Activated naive CD8-positive, alpha-beta T cell treated with anti-CD3 and anti-CD28 coated beads for 36 hours (primary cell): ENCODE results near the gene SDK1. TPM values are rescaled to one million over a fixed set of nuclear protein-coding genes. Genes with fewer than 3 reads are reported as not detected.
"Not testable (repeated sequence)": the region's sequence is repeated elsewhere in the genome, so short reads cannot be mapped to it uniquely, and the experiment has no call there.

ENCODE experiments used
- DNase-seq: peaks from one replicate; pipeline ENCODE4 v3.0.0; 2021
- H3K27ac Mint-ChIP-seq: one replicate; pipeline ENCODE4 v1.8.0; 2022; ENCODE audit warnings: mild to moderate bottlenecking, moderate library complexity, mixed read lengths
- H3K27me3 Mint-ChIP-seq: one replicate; pipeline ENCODE4 v1.8.0; 2022; ENCODE audit warnings: mild to moderate bottlenecking, mixed read lengths
- H3K36me3 Mint-ChIP-seq: one replicate; pipeline ENCODE4 v1.8.0; 2021; ENCODE audit warnings: mild to moderate bottlenecking, mixed read lengths
- H3K4me1 Mint-ChIP-seq: one replicate; pipeline ENCODE4 v1.8.0; 2021; ENCODE audit warnings: mixed read lengths
- H3K4me3 Mint-ChIP-seq: one replicate; pipeline ENCODE4 v1.8.0; 2022; ENCODE audit warnings: mild to moderate bottlenecking, moderate library complexity, mixed read lengths
- H3K9me3 Mint-ChIP-seq: one replicate; pipeline ENCODE4 v1.8.0; 2022; ENCODE audit warnings: mixed read lengths
- total RNA-seq, 2 experiments: library from RNA; stranded (reverse); gene quantifications; one replicate each; pipeline ENCODE4 v1.2.3, GENCODE V29; 2021

The SDK1 gene
- total RNA-seq, 2 experiments from 2014 or later: 0.49 to 0.54 TPM

DNA sequence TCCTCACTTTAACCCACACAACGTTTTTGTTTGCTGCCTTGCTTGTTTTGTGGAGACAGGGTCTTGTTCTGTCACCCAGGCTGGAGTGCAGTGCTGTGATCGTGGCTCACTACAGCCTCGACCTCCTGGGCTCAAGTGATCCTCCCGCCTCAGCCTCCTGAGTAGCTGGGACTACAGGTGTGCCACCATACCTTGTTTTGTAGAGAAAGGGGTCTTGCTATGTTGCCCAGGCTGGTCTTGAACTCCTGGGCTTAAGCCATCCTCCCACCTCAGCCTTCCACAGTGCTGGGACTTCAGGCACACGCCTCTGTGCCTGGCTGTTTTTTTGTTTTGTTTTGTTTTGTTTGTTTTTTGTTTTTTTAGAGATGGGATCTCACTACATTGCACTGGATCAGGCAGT lies 935.8 kb downstream of the SDK1 start:
- not testable (repeated sequence) for DNase-seq, H3K27ac Mint-ChIP-seq, H3K9me3 Mint-ChIP-seq, H3K27me3 Mint-ChIP-seq, H3K4me1 Mint-ChIP-seq, H3K36me3 Mint-ChIP-seq, H3K4me3 Mint-ChIP-seq

DNA sequence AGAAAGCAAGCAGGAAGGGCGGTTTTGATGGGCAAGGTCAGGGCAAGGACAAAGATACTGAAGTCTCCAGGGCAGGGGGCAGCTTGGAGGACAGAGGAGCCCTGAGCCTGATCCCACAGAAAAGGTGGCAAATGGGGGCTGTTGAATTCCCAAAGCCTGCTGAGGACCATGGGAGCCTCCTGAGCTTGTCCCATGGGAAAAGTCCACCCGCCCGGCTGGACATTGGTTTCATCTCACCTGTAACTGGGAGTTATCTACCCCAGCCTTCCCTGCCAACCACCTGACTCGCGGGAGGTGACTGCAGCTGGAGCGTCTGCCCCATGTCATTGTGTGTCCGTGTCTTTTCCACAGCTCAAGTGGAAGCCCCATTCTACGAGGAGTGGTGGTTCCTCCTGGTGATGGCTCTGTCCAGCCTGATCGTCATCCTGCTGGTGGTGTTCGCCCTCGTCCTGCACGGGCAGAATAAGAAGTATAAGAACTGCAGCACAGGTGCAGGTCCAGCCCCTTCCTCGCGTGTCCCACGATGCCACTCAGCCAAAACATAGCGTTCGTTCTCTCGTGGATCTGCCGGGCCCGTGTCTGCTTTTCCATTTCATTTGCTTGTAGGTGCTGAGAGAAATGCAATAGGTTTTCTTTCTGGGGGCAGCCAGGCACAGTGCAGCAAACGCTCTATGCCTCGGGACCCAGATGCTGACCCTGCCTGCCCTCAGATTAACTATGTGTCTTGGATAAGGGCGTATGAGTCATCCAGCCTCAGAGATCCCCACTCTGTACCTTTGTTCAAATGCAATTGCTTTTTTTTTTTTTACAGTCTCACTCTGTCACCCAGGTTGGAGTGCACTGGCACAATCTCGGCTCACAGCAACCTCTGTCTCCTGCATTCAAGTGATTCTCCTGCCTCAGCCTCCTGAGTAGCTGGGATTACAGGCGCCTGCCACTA lies 936.5 kb downstream of the SDK1 start:
- H3K4me1 Mint-ChIP-seq: peaks cover 3% of the 10 kb centered on the region
- no peaks in the 10 kb centered on the region for H3K9me3 Mint-ChIP-seq
- H3K4me3 Mint-ChIP-seq: no peak overlapping the region
- H3K36me3 Mint-ChIP-seq: no peaks in the 10 kb centered on the region
- no peak for DNase-seq
- H3K27ac Mint-ChIP-seq: no peak overlapping the region
- no peaks in the 10 kb centered on the region for H3K27me3 Mint-ChIP-seq

DNA sequence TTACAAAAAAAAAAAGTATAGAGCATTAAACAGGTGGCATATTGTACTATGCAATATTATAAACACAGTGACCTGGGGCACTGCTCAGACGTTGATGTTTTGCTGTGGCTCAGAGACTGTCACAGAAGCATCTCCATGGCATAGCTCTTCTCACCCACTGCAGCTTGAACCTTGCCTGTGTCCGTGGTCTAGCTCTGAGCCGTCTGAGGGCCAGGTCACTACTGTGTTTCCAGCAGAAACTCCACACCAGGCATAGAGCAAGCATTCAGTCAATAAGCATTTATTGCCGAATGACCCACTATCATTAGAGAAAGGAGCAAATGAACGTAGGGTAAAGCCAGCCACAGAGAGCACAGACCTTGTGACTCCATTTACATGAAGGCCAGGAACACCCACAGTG lies 937.8 kb downstream of the SDK1 start:
- H3K4me1 Mint-ChIP-seq: peaks cover 3% of the 10 kb centered on the region
- DNase-seq: no peak
- no peaks in the 10 kb centered on the region for H3K27me3 Mint-ChIP-seq
- H3K27ac Mint-ChIP-seq: no peak overlapping the region
- H3K4me3 Mint-ChIP-seq: no peak overlapping the region
- H3K36me3 Mint-ChIP-seq: no peaks in the 10 kb centered on the region
- no peaks in the 10 kb centered on the region for H3K9me3 Mint-ChIP-seq

DNA sequence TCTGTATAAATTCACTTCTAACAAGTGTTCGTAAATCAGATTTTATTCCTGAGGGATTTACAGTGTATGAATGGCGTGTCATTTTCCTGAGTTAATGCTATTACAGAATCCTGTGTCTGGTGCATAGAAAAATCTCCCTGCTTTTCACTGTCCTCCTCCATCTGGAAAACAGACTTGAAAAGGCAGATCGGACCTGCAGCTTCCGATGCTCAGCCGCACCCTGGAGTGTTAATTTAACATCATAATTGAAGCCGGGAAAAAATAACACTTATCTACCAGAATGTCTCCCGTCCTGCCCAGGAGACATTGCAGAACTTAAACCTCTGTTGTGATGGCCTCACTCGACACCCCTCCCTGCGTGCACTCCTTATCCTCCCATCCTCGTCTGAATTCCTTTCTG lies 939.0 kb downstream of the SDK1 start:
- Mint-ChIP-seq H3K4me1 (peaks cover 3% of the 10 kb centered on the region), H3K27ac (no peak overlapping the region), H3K4me3 (no peak overlapping the region), H3K36me3 (no peaks in the 10 kb centered on the region), H3K27me3 (no peaks in the 10 kb centered on the region), H3K9me3 (no peaks in the 10 kb centered on the region)
- DNase-seq: no peak

DNA sequence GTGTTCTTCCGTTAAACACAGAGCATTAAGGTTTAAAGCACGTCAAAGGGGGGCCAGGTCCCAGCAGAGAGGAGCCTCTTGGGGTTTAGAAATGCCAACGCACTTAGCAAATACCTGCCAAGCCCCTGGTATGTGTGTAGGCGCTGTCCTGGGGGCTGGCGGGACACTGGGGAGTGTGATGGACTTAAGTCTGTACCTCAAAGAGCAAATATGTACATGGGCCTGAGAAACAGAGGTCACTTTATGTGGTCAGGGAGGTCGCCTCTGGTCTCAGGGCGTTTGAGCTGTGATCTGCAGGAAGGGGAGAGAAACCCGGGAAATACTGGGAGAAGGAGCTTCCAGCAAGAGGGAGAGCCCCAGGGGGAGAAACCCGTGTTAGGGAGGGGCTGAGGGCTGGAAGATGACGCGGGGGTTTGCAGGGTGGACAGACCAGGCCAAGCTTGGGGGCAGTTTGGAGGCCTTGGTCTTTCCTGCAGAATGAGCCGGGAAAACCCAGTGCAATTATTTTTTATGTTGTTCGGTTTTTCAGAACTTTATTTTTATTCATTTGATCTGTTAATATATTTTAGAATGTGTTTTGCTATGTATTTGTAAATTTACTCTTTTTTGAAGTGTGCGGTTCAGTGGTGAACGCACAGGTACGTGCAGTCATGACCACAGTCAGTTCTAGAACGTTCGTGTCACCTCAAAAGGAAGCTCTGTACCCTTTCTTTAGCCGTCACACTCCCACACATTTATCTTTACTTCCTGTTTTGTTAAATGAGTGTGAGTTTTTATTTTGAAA lies 939.7 kb downstream of the SDK1 start:
- no peaks in the 10 kb centered on the region for H3K36me3 Mint-ChIP-seq
- H3K4me3 Mint-ChIP-seq: no peak overlapping the region
- H3K9me3 Mint-ChIP-seq: no peaks in the 10 kb centered on the region
- H3K27me3 Mint-ChIP-seq: no peaks in the 10 kb centered on the region
- no peak for DNase-seq
- no peak overlapping the region for H3K27ac Mint-ChIP-seq
- H3K4me1 Mint-ChIP-seq: peaks cover 3% of the 10 kb centered on the region

DNA sequence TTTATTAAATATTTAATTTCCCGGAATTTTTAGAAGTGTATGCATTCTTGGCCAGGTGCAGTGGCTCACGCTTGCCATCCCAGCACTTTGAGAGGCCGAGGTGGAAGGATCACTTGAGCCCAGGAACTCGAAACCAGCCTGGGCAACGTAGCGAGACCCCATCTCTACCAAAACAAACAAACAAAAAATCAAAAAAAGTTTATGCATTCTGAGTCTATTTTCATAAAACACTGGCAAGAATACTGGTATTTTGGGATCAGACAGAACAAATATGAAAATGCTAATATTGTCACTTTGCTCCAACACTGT lies 940.2 kb downstream of the SDK1 start:
- Mint-ChIP-seq H3K36me3 (no peaks in the 10 kb centered on the region), H3K4me3 (no peak overlapping the region), H3K27ac (no peak overlapping the region), H3K27me3 (no peaks in the 10 kb centered on the region), H3K4me1 (peaks cover 3% of the 10 kb centered on the region), H3K9me3 (no peaks in the 10 kb centered on the region)
- DNase-seq: no peak

DNA sequence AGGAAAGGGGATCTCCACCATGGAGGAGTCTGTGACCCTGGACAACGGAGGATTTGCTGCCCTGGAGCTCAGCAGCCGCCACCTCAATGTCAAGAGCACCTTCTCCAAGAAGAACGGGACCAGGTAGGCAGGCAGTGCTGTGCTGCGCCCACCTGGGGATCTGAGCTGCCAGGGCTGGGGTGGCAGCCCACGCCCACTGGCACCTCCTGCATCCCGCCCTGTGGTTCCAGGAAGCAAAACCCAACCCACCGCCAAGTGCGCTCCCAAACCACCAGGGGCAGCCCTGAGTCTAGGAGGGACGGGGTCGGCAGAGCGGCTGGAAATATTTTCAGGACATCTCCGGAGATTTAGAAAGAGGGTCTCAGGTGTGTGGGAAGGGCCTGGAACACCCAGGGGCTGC lies 940.7 kb downstream of the SDK1 start:
- DNase-seq: no peak
- H3K27me3 Mint-ChIP-seq: no peaks in the 10 kb centered on the region
- H3K36me3 Mint-ChIP-seq: no peaks in the 10 kb centered on the region
- H3K4me3 Mint-ChIP-seq: no peak overlapping the region
- no peaks in the 10 kb centered on the region for H3K9me3 Mint-ChIP-seq
- peaks cover 3% of the 10 kb centered on the region for H3K4me1 Mint-ChIP-seq
- no peak overlapping the region for H3K27ac Mint-ChIP-seq

DNA sequence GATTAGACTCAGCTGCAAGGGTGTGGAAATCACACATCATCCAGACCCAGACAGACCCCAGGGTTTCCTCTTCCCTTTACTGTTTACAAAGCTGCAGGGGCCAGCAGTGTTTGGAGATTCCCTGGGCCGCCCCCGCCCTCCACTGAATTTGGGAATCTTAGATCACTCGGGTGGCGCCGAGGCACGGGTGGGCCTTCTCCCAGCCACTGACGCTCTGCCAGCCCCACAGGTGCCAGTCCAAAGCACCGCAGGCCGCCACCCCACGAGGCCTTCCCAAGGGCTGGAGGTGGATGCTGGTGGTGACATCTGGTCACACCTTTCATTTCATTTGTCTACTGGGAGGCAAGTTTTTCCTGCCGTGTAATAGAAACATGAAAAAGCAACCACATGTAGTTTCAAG lies 941.7 kb downstream of the SDK1 start:
- Mint-ChIP-seq H3K36me3 (no peaks in the 10 kb centered on the region), H3K4me3 (no peak overlapping the region), H3K27ac (no peak overlapping the region), H3K27me3 (no peaks in the 10 kb centered on the region), H3K9me3 (no peaks in the 10 kb centered on the region), H3K4me1 (peaks cover 3% of the 10 kb centered on the region)
- no peak for DNase-seq

DNA sequence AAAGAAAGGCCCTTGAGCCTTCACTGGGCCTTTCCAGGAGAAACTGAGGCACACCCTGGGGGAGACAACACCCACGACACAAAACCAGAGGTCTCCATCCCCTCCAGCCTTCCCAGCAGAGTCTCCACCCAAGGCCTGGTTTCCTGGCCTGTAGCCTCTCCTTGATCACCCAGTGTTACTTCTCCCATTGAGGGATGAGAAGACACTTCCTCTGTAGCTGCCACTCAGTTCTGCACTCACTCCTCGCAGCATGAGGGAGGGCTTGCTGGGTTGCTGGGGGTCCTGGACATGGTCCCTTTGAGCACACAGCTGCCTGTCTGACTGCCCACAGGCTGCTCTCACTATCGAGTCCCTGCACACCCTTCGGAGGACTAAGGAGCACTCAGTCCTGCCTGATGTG lies 943.0 kb downstream of the SDK1 start:
- Mint-ChIP-seq H3K4me1 (peaks cover 3% of the 10 kb centered on the region), H3K4me3 (no peak overlapping the region), H3K36me3 (no peaks in the 10 kb centered on the region), H3K27ac (no peak overlapping the region), H3K27me3 (no peaks in the 10 kb centered on the region), H3K9me3 (peaks cover 8% of the 10 kb centered on the region)
- DNase-seq: no peak

DNA sequence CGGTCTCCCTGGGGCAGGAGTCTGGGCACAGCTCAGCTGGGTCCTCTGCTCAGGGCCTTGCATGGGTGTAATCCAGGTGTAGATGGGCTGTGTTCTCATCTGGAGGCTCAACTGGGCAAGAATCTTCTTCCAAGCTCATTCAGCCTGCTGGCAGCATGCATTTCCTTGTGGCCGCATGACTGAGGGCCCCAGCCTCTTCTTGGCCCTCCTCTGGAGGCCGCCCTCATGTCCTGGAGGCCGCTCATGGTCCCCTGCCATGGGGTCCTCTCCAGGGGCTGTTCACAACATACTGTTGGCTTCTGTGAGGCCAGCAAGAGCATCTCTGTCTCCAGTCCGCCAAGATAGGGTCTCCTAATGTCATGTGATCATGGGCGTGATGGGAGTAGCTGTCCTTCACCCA lies 943.6 kb downstream of the SDK1 start:
- Mint-ChIP-seq H3K4me3 (no peak overlapping the region), H3K4me1 (peaks cover 3% of the 10 kb centered on the region), H3K9me3 (peaks cover 8% of the 10 kb centered on the region), H3K36me3 (no peaks in the 10 kb centered on the region), H3K27me3 (no peaks in the 10 kb centered on the region), H3K27ac (no peak overlapping the region)
- DNase-seq: no peak

DNA sequence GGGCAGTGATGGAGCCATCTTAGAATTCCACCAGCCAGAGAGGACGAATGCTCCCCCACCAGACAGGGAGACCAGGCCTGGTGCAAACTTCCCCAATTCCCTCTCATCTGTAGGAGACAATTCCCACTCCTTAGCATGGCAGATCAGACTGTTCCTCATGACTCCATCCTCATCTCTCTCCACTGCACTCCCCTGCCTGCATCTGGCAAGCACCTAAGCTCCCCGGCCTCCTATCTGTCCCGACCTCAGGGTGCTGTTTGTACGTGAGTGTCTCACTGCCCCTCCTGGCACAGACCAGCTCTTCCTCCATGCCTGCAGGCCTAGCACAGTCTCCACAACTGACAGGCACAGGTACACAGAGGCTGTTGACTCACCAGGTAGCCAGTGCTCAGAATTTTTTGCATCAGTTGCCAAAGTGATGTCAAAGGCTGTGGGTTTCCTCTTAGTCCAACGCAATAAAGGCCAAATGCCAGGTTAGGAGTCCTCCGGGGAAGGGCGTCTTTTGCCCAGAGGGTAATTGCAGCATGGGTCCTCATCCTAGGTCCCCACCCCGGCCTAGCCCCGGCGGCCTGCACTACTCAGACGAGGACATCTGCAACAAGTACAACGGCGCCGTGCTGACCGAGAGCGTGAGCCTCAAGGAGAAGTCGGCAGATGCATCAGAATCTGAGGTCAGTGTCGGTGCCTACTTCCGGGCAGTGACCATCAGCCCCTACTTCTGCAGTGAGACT lies 944.2 kb downstream of the SDK1 start:
- DNase-seq: no peak
- Mint-ChIP-seq H3K36me3 (no peaks in the 10 kb centered on the region), H3K27me3 (no peaks in the 10 kb centered on the region), H3K9me3 (peaks cover 8% of the 10 kb centered on the region), H3K4me1 (peaks cover 3% of the 10 kb centered on the region), H3K27ac (no peak overlapping the region), H3K4me3 (no peak overlapping the region)

DNA sequence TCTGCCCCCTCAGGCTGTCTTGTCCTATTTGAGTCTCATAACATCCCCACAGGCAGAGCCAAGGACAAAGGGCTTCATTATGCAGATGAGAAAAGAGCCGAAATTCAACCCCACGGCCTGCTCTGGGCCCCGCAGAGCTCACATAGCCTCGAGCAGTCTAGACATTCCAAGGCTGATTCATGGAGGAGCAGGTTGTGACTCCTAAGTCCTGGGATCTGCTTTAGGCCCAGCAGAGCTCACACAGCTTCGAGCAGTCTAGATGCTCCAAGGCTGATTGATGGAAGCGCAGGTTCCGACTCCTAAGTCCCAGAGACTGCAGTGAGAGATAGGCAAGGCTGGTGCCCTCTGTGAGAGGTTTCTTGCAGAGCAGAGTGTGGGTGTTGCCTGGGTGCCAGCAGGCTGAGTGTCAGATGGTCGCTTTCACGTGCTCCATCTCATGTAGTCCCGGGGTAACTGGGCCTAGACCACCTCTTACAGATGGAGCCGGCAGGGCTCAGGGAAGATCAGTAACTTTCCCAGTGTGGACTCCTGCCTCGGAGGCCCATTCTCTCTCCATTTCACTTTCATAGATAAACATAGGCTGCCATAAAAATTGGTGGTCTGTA lies 944.9 kb downstream of the SDK1 start:
- Mint-ChIP-seq H3K4me3 (no peak overlapping the region), H3K36me3 (no peaks in the 10 kb centered on the region), H3K9me3 (peaks cover 11% of the 10 kb centered on the region), H3K4me1 (no peaks in the 10 kb centered on the region), H3K27ac (no peak overlapping the region), H3K27me3 (no peaks in the 10 kb centered on the region)
- DNase-seq: no peak

DNA sequence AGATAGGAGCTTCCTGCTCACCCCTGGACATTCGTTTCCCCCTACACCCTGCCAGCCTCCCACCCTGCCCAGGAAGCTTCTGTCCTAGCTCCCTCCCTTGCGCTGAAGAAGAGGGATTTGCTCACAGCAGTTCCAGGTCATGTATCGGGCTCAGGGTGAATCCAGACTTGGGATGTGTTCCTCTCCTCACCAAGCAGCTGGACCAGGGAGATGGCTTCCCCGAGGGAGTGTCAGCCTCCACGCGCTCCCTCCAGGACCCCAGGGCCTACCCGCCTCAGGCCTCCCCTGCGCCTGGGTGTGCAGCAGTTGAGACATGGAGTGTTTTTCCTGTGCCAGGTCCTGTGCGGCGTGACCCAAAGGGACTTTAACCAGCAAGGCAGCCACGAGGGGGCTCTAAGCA lies 945.5 kb downstream of the SDK1 start:
- Mint-ChIP-seq H3K4me1 (no peaks in the 10 kb centered on the region), H3K36me3 (no peaks in the 10 kb centered on the region), H3K27me3 (no peaks in the 10 kb centered on the region), H3K4me3 (no peak overlapping the region), H3K9me3 (peaks cover 16% of the 10 kb centered on the region), H3K27ac (no peak overlapping the region)
- DNase-seq: no peak

DNA sequence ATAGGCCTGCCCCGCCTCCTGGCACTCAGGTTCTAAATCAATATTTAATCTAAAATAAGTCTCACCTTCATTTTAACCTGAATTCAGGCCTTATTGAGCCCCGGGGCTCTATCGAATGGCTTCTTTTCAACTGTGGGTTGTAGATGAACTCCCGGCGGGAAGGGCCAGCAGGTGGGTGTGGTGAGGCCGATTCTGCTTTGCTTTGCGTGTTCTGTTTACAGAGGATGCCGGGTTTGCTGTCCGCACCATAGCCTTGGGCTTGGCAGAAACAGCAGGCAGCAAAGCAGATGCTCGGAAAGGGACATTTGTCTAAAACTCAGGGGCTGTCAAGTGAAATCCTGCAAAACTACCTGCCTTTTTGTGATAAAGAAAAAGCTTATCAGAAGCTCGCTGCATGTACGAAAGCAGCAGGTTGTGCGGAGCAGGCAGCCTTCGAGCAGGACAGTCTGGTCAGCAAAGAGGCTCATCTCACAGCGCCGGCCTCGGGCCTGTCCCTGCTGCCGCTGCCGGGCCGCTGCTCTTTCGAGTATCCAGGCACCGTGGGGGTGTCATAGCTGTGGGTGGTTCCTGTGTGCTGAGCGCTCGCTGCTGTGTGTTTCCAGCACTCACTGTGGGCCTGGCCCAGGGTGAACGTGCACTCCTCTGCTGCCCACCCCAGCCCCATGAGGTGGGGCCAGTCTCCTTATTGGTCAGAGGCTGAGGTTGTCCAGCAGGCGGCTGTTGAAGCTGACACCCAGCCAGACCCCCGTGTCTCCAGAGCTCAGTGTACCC lies 946.2 kb downstream of the SDK1 start:
- no peak for DNase-seq
- Mint-ChIP-seq H3K4me3 (no peak overlapping the region), H3K9me3 (peaks cover 16% of the 10 kb centered on the region), H3K27me3 (no peaks in the 10 kb centered on the region), H3K27ac (no peak overlapping the region), H3K4me1 (no peaks in the 10 kb centered on the region), H3K36me3 (no peaks in the 10 kb centered on the region)
